GM21423 (cell line): ENCODE results near the gene SLC22A23.

ENCODE experiments used
- ATAC-seq: cut with Tn5 transposase; IDR thresholded peaks from one replicate; pipeline ENCODE4 v1.9.1; 2021; ENCODE audit warnings: mild to moderate bottlenecking, moderate library complexity; ENCODE audit not compliant: unreplicated experiment

The SLC22A23 gene

DNA sequence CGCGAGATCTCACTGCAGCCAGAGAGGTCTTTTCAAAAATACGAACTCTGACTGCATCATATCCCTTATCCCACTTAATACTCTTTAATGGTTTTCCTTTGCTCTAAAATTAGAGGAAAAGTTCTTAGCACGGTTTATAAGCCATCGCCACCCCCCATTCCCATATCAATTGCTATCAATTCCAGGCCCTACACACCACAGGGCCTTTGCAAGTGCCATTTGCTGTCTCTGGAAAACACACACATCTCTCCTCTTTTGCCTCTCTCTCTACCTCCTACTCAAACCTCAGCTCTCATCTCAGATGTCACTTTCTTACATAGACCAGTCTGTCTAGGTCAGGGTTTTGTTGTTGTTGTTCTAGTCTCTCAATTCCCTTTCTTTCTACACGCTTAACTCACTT is 9.8 kb downstream of the SLC22A23 start:
- ATAC-seq, result no peak

DNA sequence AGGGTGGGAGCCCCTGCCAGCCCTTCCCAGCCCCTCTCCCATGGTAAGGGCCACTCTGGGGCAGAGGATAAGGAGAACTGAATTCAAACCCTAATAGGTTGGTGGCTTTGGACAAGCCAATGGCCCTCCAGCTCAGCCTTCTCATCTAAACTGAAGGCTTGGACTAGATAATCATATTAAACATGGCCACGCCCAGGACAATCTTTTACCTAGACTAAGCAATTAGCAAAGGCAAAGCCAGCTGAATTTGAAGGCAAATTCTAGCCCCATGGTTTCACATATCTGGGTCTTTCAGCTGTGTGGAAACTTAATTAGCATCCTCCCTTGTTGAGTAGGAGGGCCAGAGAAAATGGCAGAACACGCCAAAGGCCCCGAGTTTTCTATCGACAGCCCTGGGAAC is 10.7 kb downstream of the SLC22A23 start:
- no peak for ATAC-seq

DNA sequence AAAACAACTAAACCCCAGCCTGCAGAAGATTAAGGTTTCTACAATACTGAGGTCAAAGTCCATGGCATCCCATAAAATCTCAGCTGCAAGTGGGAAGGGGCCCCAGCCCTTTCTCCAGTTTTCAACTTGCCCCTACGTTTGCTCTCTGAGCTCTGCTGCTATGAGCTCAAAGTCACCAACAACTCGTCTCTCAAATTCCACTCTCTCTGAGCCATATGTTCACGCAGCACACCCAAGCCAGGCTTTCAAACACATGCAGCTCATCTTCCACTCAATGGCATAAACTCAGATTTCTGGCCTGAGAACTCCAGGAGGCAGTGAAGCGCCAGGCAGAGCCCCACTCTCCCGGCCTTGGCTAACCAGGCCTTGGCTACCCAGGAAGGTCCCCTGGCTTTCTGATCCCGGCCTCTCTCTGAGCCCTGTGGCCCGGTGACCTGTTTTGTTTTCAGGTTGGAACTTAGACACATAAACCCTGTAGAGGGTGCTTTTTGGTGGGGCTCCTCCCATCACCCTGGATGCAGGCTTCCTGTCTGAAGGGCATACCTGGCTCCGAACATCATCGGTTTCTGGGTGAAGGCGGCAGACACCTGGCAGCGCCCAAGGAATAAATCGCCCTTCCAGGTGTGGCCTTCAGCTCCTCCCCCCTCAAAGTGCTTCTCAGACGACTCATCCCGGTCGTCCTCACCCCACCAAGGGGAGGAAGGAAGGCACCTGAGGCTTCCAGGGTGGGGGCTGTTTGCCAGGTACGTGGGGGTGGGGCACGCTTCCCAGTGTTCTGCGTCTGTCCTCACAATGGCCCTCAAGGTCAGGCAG is 12.4 kb downstream of the SLC22A23 start:
- ATAC-seq, result no peak

DNA sequence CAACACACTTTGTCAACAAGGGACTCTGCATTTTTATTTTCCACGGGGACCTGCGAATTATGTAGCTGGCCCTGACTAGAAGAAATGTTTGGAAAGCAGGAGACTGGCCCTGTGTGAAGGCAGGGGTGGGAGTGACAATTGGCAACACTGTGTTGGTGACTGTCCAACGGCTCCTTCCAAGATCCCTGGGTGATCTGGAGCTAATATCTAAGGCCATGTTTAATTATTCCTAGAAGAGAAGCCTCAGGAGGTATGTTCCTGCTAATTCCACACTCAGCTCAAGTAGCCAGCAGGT is 13.7 kb downstream of the SLC22A23 start:
- no peak for ATAC-seq

DNA sequence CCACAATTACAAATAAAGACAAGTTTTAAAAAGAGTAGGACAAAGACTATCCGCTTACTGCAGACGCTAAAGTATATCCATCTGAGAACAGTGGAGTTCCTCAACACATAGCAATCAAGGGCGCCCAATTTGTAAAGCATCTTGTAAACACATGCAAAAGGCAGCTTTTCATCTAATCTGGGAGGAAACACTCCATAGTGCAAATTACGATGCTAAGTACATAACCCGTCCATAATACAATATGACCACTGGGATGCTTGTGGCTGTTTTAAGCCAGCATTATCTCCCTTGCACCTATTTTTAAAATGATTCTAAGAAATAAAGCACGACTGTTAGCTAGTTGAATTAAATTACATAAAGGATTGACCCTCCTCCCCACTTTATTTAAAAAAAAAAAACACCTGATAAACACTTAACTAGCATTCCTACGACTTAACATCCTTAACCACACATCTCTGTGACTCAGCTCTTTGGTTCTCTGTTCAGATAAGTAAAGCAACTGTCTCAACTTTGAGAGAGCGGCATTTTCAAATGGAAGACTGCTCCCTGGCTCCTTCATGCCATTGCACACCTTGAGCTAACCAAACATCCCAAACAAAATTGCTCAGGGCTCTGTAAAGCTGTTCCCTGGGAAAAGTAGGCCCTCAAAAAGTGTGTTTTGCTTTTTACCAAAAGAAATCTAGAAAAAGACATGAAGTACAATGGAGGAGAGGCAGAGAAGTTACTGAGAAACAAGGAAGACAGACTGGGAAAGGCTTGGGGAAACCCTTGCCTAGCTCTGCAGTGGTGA is 14.2 kb downstream of the SLC22A23 start:
- no peak for ATAC-seq

DNA sequence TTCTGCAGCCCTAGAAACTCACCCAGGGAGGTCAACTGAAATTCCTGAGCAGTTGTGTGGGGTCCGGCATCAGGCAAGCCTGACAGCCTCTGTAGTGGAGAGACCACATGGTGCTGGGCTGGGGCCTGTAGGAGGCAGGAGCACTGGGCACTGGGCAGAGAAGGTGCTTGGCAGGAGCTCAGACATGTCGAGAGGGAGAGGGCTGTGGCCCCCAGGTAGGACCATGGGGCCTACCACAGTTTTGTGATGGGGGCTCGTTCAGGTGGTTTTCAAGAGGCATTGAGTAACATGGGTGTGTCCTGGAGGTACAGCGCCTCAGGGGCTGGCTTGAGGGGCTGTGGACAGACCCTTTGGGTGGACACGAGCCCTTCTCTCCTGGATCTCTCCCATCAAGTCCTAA is 15.9 kb downstream of the SLC22A23 start:
- ATAC-seq, result no peak

DNA sequence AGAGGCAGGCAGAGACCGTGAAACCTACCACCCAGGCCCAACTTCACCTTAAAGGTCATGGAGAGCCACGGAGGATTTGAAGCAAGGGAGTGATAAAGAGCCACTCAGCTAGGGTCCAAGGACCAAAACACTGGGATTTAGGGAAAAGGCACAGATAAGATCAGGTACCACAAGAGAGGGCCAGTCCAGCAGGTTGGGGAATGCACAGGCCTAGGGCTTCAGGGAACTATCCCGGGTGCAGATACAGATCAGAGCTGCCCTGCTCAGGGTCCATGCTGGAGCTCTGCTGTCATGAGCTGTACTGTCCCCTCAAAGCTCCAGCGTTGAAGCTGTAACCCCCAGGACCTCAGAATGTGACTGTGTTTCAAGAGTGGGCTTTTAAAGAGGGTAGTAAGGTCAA is 16.9 kb downstream of the SLC22A23 start:
- ATAC-seq, result no peak

DNA sequence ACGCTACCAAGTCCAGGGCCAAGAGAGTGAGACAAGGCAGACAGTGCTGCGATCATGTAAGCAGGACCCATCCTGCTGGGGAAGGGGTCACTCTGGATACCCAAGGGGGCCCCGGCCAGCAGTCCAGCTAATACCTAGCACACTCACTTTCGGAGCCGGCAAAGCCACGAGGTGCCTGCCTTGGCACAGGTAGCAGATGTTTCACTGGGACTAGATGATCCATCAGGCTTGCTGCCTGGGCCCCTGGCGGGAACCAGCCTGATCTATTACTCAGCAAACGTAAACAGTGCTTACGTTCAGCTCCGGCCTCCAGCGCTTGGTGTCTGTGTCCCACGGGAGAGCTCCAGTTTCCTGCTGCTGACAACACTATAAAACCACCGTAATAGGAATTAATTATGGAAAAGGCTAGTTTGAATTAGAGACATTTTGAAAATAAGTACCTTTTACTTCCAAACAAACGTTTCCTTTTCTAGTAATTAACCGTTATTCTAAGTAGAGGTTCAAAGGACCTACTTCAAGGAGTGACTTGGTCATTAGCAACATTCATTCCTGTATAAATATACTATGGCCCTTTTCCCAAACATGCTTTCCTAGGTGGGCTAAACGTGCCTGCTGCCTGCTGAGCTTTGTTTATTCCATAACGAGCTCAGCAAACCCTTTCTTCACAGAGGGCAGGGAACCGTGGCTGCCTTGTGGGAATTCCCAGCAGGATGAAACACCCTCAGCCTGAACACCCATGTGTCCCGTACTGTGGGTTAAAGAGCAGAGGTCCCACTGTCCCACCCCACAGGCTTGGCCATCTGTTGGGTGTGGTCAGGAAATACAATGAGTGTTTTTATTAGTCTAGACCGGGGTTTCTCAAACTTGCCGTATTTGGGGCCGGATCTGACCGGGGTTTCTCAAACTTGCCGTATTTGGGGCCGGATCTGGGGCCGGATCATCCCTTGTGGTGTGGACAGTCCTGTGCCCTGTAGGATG is 18.4 kb downstream of the SLC22A23 start:
- ATAC-seq, result no peak

DNA sequence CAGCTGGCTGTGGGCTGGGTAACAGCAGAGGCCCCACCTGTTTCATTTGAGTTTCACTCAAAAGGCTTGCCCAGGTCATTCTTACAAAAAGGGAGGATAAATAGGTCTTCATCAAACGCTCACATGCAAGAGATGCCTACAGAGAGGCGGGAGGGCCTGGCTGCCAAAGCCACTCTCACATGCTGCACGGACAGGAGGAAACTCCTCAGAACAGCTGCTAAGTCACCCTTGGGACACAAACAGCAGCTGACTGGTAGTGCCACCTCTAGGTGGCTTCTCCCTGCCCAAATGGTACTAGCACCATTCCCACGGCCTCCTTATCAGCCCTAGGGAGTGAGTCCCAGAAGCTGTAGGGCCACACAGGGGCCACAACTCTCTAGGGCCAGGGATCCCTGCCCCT is 23.8 kb downstream of the SLC22A23 start:
- no peak for ATAC-seq

DNA sequence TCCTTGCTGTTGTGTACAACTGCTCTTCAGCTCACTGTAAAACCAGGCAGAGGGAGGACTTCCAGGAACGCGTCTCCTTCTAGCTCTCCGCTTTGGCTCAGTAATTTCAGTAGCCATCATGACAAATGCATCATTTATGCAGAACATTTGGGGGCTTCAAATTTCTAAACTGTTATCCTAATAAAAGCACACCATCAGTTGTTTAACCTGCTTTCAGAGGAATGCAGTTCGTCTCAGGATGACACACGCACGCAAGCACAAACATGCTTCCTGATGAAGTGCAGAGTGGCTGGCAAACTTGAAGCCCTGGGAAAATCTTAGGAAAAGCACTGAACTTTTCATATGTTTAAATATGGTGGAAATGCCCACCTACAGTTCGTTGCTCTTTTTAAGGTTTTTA is 24.4 kb downstream of the SLC22A23 start:
- no peak for ATAC-seq

DNA sequence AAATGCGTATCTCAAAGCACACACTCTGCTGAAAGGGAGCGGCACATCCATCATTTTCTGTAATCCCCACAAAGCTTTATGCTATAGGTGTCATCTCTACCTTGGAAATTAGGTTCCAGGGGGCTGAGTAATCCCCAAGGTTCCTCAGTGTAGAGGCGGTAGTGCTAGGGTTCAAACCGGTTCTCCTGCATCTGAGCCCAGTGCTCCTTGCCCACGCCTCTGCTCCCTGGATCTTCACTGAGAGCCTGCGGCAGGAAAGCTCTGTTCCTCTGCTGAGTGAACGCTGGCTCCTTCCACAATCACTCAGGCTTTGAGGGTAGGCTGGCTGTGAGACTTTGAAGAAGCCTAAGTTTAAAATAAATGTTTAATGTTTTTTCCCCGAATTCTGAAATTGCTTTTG is 24.9 kb downstream of the SLC22A23 start:
- no peak for ATAC-seq

DNA sequence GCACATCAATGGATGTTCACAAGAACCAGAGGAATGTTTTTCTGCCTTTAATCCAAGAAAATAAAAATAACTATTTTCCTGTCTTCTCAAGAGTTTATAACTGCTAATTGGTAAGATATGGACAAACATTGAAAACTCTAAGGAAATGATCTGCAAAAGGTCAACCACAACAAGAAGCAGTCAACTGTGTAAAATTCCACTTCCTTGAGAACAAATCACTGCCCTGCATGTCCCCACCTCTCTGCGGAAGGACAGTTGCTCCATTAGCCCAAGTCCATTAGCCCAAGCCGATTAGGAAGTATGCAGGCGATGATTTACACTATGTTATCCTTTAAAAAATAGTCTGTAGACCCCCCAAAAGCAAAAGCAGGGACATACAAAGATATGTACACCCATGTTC is 27.6 kb downstream of the SLC22A23 start:
- ATAC-seq, result no peak

DNA sequence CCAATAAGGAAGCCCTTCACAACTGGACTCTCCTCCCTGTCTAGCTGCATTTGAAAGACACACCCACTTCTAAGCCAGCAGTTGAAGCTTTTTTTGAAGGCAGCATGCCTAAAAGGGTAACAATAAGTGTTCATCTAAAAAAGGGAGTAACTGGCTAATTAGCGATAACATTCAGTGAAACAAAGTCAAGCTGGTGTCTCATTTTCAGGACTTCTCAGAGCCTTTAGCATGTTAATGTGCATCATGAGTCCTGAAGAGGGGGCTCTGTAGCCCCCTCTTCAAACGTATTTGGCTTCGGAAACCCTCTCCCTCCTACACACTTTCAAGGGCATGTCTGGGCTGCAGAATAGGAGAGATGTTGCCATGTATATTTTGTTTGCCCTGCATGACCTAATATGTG is 28.1 kb downstream of the SLC22A23 start:
- ATAC-seq, result no peak

DNA sequence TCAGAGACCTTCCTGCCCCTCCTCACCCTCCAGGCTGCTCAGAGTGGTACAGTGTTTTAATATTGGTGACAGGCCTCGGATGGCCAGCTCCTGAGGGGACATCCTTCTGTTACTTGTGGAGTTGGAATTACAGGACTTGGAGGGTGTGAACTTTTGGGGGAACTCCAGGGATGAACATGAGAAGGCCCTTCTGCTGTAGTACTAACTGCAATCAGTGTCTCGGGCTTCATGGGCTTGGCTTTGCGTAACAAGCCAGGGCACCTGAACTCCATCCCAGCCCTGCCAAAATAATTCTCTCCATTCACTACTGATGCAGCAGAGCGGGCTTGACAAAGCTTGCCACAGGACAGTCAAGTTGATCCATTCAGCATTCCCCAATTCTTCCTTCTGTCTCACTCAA is 28.6 kb downstream of the SLC22A23 start:
- ATAC-seq, result no peak

DNA sequence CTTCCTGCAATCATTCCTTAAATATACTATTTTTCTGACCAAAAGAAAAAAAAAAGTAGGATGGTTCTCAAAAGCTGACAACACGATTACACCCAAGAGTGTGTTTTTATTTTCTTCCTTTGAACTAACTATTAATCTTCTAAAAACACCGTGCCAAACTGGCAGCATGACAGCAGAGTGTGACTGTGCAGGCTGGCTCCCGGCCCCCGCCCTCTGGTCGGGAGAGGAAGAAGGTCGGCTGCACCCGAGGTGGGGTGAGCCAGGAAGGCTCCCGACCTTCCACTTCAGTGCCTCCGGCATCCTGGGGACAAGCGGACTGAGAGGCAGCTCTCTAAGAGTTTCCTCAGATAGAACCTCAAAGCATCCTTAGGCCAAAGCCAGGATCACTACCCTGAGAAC is 29.2 kb downstream of the SLC22A23 start:
- ATAC-seq, result no peak

DNA sequence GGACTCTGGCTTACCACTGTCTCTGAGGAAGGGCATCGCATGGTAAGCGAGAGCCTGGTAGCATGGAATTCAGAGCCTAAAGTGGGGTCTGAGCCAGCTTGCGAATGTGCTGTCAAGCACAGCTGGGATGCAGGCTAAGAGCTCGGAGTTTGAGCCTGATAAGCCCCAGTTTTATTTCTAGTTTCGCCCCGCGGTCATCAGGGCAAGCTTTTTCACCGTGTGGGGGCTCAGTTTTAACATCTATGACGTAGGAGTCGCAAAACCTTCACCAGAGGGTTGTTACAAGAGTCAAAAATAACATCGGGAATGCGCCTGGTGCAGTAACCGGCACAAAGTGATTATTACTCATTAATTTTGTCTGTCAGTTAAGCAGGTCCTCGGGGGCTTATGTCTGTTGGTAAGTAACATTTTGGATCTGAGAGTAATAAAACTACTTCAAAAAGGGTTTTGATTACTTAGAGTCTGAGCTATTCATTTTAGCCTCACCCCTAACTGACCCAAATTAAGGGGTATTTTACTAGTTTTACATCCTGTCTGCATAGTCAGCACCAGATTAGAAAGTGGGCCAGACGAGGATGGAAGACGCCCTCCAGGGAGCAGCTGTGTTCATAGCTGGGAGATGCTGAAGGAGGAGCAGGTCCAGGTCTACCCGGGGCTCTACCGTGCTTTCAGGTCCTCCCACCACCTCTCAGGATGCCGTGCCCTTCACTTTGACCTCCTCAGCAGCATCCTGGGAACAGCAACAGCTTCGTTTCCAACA is 29.7 kb downstream of the SLC22A23 start:
- ATAC-seq, result no peak

DNA sequence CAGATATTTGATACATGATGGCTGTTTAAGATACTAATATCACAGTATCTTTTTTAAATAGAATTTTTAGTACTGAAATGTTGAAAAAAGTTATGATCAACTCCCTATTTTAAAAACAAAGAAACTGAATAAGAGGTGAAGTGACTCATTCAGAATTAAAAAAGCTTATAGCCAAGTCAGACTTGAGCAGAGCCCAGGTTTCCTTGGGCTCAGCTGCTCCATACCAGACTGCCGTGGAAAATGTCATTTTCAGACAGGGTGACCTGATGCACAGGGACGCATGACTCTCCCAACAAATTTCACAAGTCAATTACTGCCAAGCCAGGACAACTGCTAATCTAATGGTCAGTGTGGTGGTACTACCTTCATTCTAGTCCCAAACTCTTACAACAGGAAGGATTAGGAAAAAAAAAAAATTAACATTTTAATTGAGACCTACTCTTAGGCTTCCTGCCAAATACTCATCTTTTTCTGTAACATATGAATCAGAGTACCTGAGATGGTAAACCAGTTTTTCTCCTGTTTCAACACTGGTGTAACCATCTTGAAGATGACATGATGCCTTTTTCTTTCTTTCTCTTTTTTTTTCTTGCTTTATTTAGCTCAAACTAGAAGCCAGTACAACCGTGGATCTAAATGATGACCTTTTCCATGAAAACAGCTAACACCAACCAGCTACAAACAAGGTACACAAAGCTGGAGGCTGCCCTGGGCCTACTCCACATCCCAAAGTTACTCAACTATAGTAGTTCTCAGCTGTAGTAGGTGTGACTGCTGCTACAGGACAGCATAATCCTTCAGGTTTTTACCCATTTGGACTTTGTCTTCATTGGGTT is 30.5 kb downstream of the SLC22A23 start:
- ATAC-seq, result no peak

DNA sequence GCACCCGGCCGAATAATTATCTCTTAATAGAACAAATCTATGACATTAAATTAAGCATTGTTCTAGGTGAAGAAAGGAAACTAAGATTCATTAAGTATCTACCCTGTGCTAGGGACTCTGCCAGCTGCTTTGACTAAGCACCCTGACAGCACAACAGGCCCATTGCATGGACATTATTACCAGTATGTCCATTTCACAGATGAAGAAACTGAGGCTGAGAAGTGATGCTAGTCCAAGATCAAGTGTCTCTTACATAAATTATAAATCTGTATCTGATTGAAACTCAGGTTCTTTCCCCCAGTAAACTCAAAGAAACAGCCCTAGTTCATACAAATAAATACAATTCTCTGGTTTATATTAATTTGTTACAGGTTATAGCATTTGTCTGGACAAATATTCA is 31.3 kb downstream of the SLC22A23 start:
- ATAC-seq, result no peak

DNA sequence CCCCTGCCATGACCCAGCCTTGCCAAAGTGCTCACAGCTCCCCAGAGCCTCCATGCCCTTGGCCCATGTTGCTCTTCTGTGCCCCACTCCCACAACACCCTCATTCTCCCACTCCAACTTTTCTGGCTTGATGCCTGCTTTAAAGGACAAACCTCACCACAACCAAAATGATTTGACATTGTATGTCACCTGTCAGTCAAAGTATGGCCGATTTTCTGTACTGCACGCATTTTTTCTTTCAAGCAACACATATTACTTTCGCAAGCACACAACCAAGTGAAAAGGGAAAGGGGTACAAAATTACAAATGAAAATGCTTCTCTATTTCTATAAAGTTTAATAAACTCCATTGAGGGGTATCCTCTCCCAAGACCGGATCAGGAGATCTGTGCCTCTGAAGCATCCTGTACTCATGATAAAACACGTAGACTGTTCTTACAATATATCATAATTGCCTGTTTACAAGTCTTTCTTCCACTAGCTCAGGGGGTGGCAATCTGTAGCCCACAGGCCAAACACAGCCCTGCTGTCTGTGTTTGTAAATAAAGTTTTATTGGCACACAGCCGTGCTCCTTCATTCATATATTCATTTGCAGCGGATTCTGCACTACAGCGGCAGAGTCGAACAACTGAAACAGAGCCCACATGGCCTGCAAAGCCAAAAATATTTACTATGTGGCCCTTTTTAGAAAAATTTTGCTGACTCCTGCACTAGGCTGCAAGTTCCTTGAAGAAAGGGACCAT is 32.5 kb downstream of the SLC22A23 start:
- ATAC-seq, result no peak
